Epithelial cell of esophagus (primary cell): ENCODE measurements around the gene FHIT.

Experiments used
- DNase-seq: peaks from one replicate; pipeline ENCODE4 v3.0.0; 2010; ENCODE audit warnings: low read depth
- H3K4me3 ChIP-seq: 2 replicates; pipeline ENCODE4 v1.5.1; 2011; ENCODE audit warnings: mild to moderate bottlenecking, low read length, control low read depth
- TF ChIP-seq, protein P1 (sequence below): IDR thresholded peaks from 2 replicates; pipeline ENCODE4 v1.5.1; 2011; ENCODE audit warnings: low read depth, mild to moderate bottlenecking, low read length, control low read depth, inconsistent platforms; ENCODE audit not compliant: insufficient read depth; ENCODE audit errors: missing control alignments

The FHIT gene

DNA sequence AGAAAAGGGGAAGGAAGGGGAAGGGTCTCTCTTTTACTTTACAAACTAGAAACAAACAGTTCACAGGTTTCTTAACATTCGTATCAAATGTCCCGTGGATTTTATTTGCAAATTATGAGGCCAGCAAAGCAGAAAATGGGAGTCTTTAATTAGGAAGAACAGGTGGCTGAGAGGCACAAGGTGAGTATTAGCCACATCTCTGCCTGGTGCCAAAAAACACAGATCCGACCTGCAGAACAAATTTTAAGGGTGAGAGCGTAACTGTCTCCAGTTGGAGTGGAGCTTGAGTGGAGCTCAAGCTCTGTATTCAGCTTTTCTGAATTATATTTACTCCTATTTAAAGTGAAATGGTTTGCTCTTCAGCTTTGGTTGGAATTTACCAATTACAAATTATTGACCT, 1004.9 kb downstream of the FHIT start:
- no peak overlapping the region for H3K4me3 ChIP-seq
- TF ChIP-seq, protein P1, sequence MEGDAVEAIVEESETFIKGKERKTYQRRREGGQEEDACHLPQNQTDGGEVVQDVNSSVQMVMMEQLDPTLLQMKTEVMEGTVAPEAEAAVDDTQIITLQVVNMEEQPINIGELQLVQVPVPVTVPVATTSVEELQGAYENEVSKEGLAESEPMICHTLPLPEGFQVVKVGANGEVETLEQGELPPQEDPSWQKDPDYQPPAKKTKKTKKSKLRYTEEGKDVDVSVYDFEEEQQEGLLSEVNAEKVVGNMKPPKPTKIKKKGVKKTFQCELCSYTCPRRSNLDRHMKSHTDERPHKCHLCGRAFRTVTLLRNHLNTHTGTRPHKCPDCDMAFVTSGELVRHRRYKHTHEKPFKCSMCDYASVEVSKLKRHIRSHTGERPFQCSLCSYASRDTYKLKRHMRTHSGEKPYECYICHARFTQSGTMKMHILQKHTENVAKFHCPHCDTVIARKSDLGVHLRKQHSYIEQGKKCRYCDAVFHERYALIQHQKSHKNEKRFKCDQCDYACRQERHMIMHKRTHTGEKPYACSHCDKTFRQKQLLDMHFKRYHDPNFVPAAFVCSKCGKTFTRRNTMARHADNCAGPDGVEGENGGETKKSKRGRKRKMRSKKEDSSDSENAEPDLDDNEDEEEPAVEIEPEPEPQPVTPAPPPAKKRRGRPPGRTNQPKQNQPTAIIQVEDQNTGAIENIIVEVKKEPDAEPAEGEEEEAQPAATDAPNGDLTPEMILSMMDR, result no peak
- no peak for DNase-seq

DNA sequence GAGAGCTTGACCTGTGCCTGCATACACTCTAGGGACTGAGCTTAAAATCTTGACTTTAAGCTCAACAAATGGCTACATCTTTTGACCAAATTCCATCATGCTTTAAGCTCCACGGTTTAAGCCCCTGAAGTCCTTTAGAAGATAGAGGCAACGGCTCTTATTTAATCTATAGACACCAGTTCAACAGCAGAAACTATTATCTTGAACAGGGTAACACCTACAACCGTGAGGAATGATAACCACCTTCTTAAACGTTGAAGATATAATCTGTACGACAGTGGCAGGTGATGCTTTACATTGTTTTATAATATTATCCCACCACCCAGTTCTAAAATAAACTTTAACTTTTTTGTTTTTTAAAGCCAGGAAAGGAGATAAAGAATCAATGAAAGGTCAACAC, 1007.8 kb downstream of the FHIT start:
- H3K4me3 ChIP-seq, result no peak overlapping the region
- TF ChIP-seq, protein P1, result no peak
- no peak for DNase-seq

DNA sequence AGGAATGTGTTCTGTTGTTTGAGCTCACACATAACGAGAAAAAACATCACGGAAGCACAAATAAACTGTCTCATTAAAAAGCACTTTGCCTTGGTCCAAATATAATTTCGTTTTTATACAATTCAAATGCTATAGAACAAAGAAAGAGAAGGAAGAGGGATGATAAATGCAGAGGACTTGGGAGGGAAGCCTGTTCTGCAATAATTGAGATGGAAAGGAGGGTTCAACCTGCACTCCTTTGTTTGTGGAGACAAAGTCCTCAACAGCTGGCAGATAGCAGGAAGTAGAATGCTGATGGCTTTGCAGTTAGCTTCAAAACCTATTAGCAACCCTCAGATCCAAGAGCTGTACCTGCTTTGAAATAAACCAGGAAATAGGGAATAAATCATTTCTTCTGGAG, 1010.8 kb downstream of the FHIT start:
- TF ChIP-seq, protein P1, result no peak
- no peak overlapping the region for H3K4me3 ChIP-seq
- DNase-seq, result no peak

DNA sequence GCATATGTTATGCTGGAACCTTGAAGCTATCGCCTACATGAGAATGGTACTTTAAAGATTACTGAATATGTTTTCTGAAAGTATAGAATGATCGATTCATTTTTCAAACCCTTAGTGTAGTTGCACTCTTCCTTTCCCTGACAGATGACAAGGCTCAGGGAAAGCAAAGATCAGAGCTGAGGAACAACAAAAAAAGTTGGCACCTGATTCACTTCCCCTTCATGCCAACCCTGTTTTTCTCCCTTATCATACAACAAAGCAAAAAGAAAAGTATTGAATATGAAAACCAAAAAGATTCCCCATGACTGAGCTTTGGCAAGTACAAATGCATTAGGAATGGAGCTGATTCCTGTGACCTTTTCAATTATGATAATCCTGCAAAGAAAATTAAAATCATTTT, 1012.7 kb downstream of the FHIT start:
- no peak overlapping the region for H3K4me3 ChIP-seq
- TF ChIP-seq, protein P1, result no peak
- no peak for DNase-seq

DNA sequence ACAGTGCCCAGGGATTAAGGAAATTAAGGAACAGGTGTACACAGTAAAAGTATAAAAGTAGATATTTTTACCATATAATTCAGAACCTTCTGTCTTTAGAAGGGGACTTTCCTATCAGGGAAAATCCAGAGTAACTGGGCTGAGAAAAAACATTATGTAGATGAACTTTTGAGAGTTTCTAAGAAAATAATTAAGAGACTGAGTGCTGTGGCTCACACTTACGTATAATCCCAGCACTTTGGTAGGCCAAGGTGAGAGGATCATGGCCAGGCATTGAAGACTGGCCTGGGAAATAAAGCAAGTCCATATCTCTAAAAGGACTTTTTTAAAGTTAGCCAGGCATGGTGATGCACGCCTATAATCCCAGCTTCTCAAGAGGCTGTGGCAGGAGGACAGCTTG, 1021.8 kb downstream of the FHIT start:
- no peak overlapping the region for H3K4me3 ChIP-seq
- no peak for DNase-seq
- TF ChIP-seq, protein P1, result no peak

DNA sequence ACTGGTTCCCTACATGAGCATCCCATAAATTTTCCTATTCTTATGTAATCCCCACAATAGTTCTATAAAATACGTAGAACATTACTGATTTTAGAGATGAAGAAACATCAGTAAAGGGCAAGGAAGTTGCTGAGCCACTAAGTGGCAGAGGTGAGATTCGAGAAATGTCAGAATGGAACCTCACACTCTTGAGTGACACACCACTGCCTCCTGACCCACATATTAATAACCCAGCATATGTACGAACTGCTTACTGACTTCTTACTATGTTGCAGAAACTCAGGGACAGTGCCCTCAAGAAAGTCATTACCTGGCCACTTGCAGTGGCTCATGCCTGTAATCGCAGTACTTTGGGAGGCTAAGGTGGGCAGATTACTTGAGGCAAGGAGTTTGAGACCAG, 1022.4 kb downstream of the FHIT start:
- TF ChIP-seq, protein P1, result no peak
- no peak overlapping the region for H3K4me3 ChIP-seq
- DNase-seq, result no peak

DNA sequence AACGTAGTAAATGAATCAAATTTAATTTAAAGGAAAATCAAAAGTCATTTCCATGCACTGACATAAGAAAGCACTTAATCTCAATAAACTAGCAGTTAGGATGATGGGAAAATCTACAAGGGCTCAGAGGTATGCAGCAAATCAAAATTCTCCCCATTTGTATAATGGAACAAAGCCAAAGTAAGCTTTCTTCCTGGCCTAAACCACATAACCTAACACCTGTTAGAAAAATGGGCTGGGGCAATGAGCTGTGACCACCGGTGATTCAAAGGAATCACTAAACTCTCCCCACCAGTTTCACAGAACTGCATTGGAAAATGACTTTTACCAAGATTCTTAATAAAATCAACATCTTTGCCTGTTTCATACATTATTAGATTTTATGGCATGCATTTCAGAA, 1024.3 kb downstream of the FHIT start:
- TF ChIP-seq, protein P1, result no peak
- H3K4me3 ChIP-seq, result no peak overlapping the region
- DNase-seq, result no peak
